GM12864 (cell line): Measurements from ENCODE around the gene OR10G2.

ENCODE experiments used
- DNase-seq: peaks from one replicate; pipeline ENCODE4 v3.0.0-alpha.2; 2011; ENCODE audit warnings: low read depth
- H3K4me3 ChIP-seq: 2 replicates; pipeline ENCODE4 v1.5.1; 2011; ENCODE audit warnings: mild to moderate bottlenecking, low read depth, low read length, control low read depth
- TF ChIP-seq, protein P1 (sequence below): IDR thresholded peaks from 2 replicates; pipeline ENCODE4 v1.5.1; 2011; ENCODE audit warnings: low read depth, mild to moderate bottlenecking, moderate library complexity, low read length, control low read depth, inconsistent platforms; ENCODE audit errors: missing control alignments

The OR10G2 gene

GRCh38 chr14:21668377-21668776, 33.6 kb upstream of the OR10G2 start:
- TF ChIP-seq, protein P1, sequence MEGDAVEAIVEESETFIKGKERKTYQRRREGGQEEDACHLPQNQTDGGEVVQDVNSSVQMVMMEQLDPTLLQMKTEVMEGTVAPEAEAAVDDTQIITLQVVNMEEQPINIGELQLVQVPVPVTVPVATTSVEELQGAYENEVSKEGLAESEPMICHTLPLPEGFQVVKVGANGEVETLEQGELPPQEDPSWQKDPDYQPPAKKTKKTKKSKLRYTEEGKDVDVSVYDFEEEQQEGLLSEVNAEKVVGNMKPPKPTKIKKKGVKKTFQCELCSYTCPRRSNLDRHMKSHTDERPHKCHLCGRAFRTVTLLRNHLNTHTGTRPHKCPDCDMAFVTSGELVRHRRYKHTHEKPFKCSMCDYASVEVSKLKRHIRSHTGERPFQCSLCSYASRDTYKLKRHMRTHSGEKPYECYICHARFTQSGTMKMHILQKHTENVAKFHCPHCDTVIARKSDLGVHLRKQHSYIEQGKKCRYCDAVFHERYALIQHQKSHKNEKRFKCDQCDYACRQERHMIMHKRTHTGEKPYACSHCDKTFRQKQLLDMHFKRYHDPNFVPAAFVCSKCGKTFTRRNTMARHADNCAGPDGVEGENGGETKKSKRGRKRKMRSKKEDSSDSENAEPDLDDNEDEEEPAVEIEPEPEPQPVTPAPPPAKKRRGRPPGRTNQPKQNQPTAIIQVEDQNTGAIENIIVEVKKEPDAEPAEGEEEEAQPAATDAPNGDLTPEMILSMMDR, result no peak
- no peak for DNase-seq
- no peak overlapping the region for H3K4me3 ChIP-seq

GRCh38 chr14:21656980-21657379, 22.2 kb upstream of the OR10G2 start:
- H3K4me3 ChIP-seq, result no peak overlapping the region
- TF ChIP-seq, protein P1, result no peak
- no peak for DNase-seq

GRCh38 chr14:21654215-21654614, 19.5 kb upstream of the OR10G2 start:
- no peak overlapping the region for H3K4me3 ChIP-seq
- TF ChIP-seq, protein P1, result no peak
- no peak for DNase-seq

DNA sequence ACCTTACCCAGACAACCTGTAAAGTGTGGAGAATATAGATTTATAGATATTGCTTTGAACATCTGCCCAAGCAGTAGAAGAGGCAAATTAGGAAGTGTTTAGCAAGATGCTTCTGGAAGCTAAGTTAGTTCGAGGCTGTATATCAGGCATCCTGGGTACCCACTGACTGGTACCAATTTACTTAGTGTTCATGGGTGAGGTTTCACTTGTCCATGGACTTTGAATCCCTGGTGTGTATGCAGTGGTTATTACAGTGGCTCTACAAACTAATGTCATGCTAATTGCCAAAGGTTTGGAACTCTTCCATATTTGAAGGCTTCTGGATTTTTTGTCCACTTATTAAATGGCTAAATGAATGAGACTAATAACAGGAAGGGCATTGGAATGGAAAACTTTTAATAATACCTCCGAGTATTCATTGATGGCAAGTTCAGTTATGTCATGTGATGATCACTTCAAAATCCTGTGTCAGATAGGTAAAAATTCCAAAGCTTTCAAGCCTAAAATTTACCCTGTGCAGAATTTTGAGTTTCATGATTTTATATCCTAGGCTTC, 18.7 kb upstream of the OR10G2 start, which contains the start of gene OR4E2:
Gene OR4E2 (plus strand): TSS at position 505 of the 555 bp plus-strand sequence. CDS start 11,248 bp downstream, outside the sequence.
- no peak for DNase-seq
- TF ChIP-seq, protein P1, result no peak
- no peak within 1 kb of the TSS for H3K4me3 ChIP-seq

- TF ChIP-seq, protein P1, result no peak
- DNase-seq, result no peak
- H3K4me3 ChIP-seq, result no peak overlapping the region
Measured at GRCh38 chr14:21652209-21652808, 17.6 kb upstream of the OR10G2 start.

DNA sequence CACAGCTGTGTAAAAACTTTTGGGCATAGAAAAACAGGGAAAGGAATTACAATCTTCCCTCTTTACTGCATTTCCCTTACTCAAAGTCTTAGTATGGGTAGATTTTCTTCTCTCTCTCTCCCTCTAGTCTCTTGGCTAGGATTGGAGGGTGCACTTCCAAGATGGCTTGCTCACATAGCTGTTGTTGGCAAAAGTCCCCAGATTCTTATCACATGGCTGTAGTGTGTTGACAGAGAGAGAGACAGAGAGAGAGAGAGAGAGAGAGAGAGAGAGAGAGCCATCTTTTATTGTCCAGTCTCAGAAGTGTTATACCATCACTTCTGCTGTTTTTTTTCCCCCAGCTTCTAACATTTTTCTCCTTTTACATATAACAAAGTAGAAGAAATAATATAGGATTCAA, 12.6 kb upstream of the OR10G2 start:
- DNase-seq, result no peak
- H3K4me3 ChIP-seq, result no peak overlapping the region
- TF ChIP-seq, protein P1, result no peak

DNA sequence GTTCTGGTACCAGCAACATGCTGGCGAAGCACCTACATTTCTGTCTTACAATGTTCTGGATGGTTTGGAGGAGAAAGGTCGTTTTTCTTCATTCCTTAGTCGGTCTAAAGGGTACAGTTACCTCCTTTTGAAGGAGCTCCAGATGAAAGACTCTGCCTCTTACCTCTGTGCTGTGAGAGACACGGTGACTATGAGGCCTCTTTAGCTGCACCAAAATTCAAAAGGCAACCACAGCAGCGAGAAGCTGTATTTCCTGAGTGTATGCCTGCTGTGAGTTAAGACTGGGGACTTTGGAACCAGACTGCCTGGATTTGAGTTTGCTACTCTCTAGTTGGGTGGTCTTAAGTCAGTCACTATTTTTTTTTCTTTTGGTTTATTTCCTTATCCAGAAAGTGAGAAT, 8.7 kb upstream of the OR10G2 start:
- TF ChIP-seq, protein P1, result no peak
- no peak for DNase-seq
- no peak overlapping the region for H3K4me3 ChIP-seq
